GM23338 (cell line): Measurements from ENCODE around the gene WNK1. TPM values are rescaled to one million over a fixed set of nuclear protein-coding genes. Genes with fewer than 3 reads are reported as not detected.
A peak's percentile ranks its signal among the peaks of the same experiment; 100 is the strongest.

Experiments
- ATAC-seq: fragments of 200-7000 bp; cut with Tn5 transposase; 3 replicates; pipeline ENCODE4 v1.9.1; 2020
- DNase-seq: peaks from one replicate; pipeline ENCODE4 v3.0.0-alpha.2; 2015; ENCODE audit warnings: low spot score
- H2AFZ ChIP-seq: fragments of 200-600 bp; sonication (generic); 2 replicates; pipeline ENCODE4 v1.8.0; 2016; ENCODE audit warnings: antibody characterized with exemption, mild to moderate bottlenecking, moderate library complexity
- H3F3A ChIP-seq: fragments of 200-600 bp; sonication (generic); replicated peaks from 2 replicates; pipeline ENCODE4 v1.8.0; 2017; ENCODE audit warnings: antibody characterized with exemption, mixed run types, low read depth
- H3K27ac ChIP-seq: fragments of 200-600 bp; sonication (generic); 2 replicates; pipeline ENCODE4 v1.6.1; 2016; ENCODE audit warnings: low read depth
- H3K27me3 ChIP-seq: fragments of 200-600 bp; sonication (generic); 2 replicates; pipeline ENCODE4 v1.8.0; 2016; ENCODE audit warnings: mild to moderate bottlenecking, mixed run types, moderate library complexity; ENCODE audit not compliant: insufficient read depth
- H3K36me3 ChIP-seq: fragments of 200-600 bp; sonication (generic); 2 replicates; pipeline ENCODE4 v1.8.0; 2016; ENCODE audit warnings: mild to moderate bottlenecking; ENCODE audit not compliant: insufficient read depth
- H3K4me1 ChIP-seq: fragments of 200-600 bp; sonication (generic); 2 replicates; pipeline ENCODE4 v1.8.0; 2016; ENCODE audit warnings: mild to moderate bottlenecking, moderate library complexity; ENCODE audit not compliant: insufficient read depth
- H3K4me2 ChIP-seq: fragments of 200-600 bp; sonication (generic); 2 replicates; pipeline ENCODE4 v1.7.1; 2017; ENCODE audit warnings: mixed run types
- H3K4me3 ChIP-seq: fragments of 200-600 bp; sonication (generic); 2 replicates; pipeline ENCODE4 v1.6.1; 2016; ENCODE audit warnings: mixed run types
- H3K79me2 ChIP-seq: fragments of 200-600 bp; sonication (generic); replicated peaks from 2 replicates; pipeline ENCODE4 v1.8.0; 2017; ENCODE audit warnings: mild to moderate bottlenecking; ENCODE audit not compliant: insufficient read depth
- H3K9me2 ChIP-seq: fragments of 200-600 bp; sonication (generic); 2 replicates; pipeline ENCODE4 v1.8.0; 2017; ENCODE audit not compliant: insufficient read depth
- H4K20me1 ChIP-seq: fragments of 200-600 bp; sonication (generic); replicated peaks from 2 replicates; pipeline ENCODE4 v1.8.0; 2017; ENCODE audit warnings: mild to moderate bottlenecking; ENCODE audit not compliant: insufficient read depth
- H3K27ac Mint-ChIP-seq: 2 replicates; pipeline ENCODE4 v1.8.0; 2020; ENCODE audit warnings: inconsistent platforms, mild to moderate bottlenecking, moderate library complexity, mixed read lengths
- H3K27me3 Mint-ChIP-seq: 3 replicates; pipeline ENCODE4 v1.8.0; 2022; ENCODE audit warnings: low read depth, mild to moderate bottlenecking, moderate library complexity, mixed read lengths, inconsistent platforms; ENCODE audit not compliant: insufficient read depth, poor library complexity
- H3K36me3 Mint-ChIP-seq: 3 replicates; pipeline ENCODE4 v1.8.0; 2021; ENCODE audit warnings: low read depth, mild to moderate bottlenecking, inconsistent platforms, moderate library complexity, mixed read lengths
- H3K4me1 Mint-ChIP-seq: 3 replicates; pipeline ENCODE4 v1.8.0; 2020; ENCODE audit warnings: mild to moderate bottlenecking, inconsistent platforms, mixed read lengths
- H3K4me3 Mint-ChIP-seq: 3 replicates; pipeline ENCODE4 v1.8.0; 2021; ENCODE audit warnings: moderate library complexity, mild to moderate bottlenecking, inconsistent platforms, mixed read lengths
- H3K9me3 Mint-ChIP-seq: 3 replicates; pipeline ENCODE4 v1.8.0; 2020; ENCODE audit warnings: moderate library complexity, mild to moderate bottlenecking, inconsistent platforms, mixed read lengths
- CREB1 ChIP-seq: fragments of 250-450 bp; sonication (Bioruptor Pico); IDR thresholded peaks from 2 replicates; pipeline ENCODE4 v1.5.0; 2020; ENCODE audit warnings: low read depth, mild to moderate bottlenecking, moderate library complexity
- EZH2 ChIP-seq: fragments of 200-600 bp; sonication (generic); IDR thresholded peaks from one replicate; pipeline ENCODE4 v1.8.0; 2017; ENCODE audit warnings: antibody characterized with exemption, mild to moderate bottlenecking, low read depth; ENCODE audit not compliant: unreplicated experiment
- EZH2phosphoT487 ChIP-seq: fragments of 200-600 bp; sonication (generic); IDR thresholded peaks from one replicate; pipeline ENCODE4 v1.8.1; 2018; ENCODE audit warnings: antibody characterized with exemption; ENCODE audit not compliant: unreplicated experiment
- STAT1 ChIP-seq: IDR thresholded peaks from one replicate; pipeline ENCODE4 v1.6.1; 2016; ENCODE audit warnings: antibody characterized with exemption; ENCODE audit not compliant: unreplicated experiment
- ZNF114 ChIP-seq: fragments of 250-450 bp; sonication (Bioruptor Pico); IDR thresholded peaks from 2 replicates; pipeline ENCODE4 v1.5.0; 2020; ENCODE audit warnings: mild to moderate bottlenecking, moderate library complexity
- ZNF331 ChIP-seq: fragments of 250-450 bp; sonication (Bioruptor Pico); IDR thresholded peaks from 2 replicates; pipeline ENCODE4 v1.5.0; 2020; ENCODE audit warnings: low read depth, mild to moderate bottlenecking, moderate library complexity
- polyA plus RNA-seq: library from polyadenylated mRNA; unstranded; fragments of >200 nt; fragmentation: Nextera tagmentation; extraction: Ambion mirVana; gene quantifications from 2 replicates; pipeline ENCODE4 v1.2.1, GENCODE V29; 2016
- total RNA-seq: library from RNA; depleted of rRNA; stranded (reverse); fragments of >200 nt; shearing (Covaris generic); gene quantifications from 2 replicates; pipeline ENCODE4 v1.2.3, GENCODE V29; 2014
- TF ChIP-seq, protein P1 (sequence below): fragments of 250-450 bp; sonication (Bioruptor Pico); IDR thresholded peaks from 2 replicates; pipeline ENCODE4 v1.5.0; 2020; ENCODE audit warnings: mild to moderate bottlenecking, moderate library complexity
- TF ChIP-seq, protein P2 (sequence below), 2 experiments: fragments of 200-600 bp in 1 of 2; sonication (generic) in 1 of 2; conservative IDR thresholded peaks; 2 replicates each; pipeline versions ENCODE4 v1.5.1 to v1.6.1; 2016 to 2017; ENCODE audit warnings: antibody characterized with exemption in 2 of 2, low read depth in 2 of 2, mild to moderate bottlenecking in 2 of 2, moderate library complexity in 1 of 2
- TF ChIP-seq, protein P3 (sequence below): IDR thresholded peaks from one replicate; pipeline ENCODE4 v1.6.1; 2018; ENCODE audit warnings: antibody characterized with exemption; ENCODE audit not compliant: unreplicated experiment

WNK1 gene
- total and polyA plus RNA-seq, 2 experiments from 2014 or later = 86.8 to 114 TPM

DNA sequence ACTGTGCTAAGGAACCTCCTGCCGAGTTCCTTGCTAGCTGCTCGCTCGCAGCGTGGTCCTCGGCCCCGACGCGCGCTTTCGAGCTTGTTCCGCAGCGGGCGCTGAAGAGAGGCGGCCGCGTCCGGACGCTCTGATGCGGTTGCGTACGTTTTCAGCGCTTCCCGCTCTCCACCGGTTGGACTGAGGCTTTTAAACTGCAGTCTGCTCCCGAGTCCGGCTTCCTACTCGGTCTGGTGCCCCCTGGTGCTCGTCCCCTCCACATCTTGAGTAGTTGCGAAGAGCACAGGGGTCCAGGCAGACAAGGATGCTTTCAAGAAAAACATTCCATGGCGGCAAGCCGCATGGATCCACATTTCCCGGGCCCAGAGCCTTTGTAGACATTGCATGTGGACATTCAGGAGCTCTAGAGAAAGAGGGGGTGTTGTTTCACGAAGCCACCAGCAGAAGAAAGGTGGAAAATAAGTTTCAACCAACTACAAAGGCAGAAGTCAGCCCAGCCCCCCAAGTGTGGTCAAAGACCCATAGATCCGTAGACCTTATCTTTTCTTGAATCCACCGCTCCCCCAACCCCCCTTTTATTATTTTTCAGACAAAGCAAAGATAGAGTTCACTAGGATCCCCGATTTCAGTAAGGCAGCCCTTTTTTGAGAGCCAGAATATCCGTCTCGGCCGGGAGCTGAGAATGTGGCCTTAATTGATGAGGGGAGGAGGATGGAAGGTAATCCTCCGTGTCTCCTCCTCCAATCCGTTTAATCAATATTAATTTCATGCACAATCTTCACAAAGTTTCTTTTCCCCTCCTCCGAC lies 984 bp upstream of the WNK1 start (continued):
- TF ChIP-seq, protein P1, sequence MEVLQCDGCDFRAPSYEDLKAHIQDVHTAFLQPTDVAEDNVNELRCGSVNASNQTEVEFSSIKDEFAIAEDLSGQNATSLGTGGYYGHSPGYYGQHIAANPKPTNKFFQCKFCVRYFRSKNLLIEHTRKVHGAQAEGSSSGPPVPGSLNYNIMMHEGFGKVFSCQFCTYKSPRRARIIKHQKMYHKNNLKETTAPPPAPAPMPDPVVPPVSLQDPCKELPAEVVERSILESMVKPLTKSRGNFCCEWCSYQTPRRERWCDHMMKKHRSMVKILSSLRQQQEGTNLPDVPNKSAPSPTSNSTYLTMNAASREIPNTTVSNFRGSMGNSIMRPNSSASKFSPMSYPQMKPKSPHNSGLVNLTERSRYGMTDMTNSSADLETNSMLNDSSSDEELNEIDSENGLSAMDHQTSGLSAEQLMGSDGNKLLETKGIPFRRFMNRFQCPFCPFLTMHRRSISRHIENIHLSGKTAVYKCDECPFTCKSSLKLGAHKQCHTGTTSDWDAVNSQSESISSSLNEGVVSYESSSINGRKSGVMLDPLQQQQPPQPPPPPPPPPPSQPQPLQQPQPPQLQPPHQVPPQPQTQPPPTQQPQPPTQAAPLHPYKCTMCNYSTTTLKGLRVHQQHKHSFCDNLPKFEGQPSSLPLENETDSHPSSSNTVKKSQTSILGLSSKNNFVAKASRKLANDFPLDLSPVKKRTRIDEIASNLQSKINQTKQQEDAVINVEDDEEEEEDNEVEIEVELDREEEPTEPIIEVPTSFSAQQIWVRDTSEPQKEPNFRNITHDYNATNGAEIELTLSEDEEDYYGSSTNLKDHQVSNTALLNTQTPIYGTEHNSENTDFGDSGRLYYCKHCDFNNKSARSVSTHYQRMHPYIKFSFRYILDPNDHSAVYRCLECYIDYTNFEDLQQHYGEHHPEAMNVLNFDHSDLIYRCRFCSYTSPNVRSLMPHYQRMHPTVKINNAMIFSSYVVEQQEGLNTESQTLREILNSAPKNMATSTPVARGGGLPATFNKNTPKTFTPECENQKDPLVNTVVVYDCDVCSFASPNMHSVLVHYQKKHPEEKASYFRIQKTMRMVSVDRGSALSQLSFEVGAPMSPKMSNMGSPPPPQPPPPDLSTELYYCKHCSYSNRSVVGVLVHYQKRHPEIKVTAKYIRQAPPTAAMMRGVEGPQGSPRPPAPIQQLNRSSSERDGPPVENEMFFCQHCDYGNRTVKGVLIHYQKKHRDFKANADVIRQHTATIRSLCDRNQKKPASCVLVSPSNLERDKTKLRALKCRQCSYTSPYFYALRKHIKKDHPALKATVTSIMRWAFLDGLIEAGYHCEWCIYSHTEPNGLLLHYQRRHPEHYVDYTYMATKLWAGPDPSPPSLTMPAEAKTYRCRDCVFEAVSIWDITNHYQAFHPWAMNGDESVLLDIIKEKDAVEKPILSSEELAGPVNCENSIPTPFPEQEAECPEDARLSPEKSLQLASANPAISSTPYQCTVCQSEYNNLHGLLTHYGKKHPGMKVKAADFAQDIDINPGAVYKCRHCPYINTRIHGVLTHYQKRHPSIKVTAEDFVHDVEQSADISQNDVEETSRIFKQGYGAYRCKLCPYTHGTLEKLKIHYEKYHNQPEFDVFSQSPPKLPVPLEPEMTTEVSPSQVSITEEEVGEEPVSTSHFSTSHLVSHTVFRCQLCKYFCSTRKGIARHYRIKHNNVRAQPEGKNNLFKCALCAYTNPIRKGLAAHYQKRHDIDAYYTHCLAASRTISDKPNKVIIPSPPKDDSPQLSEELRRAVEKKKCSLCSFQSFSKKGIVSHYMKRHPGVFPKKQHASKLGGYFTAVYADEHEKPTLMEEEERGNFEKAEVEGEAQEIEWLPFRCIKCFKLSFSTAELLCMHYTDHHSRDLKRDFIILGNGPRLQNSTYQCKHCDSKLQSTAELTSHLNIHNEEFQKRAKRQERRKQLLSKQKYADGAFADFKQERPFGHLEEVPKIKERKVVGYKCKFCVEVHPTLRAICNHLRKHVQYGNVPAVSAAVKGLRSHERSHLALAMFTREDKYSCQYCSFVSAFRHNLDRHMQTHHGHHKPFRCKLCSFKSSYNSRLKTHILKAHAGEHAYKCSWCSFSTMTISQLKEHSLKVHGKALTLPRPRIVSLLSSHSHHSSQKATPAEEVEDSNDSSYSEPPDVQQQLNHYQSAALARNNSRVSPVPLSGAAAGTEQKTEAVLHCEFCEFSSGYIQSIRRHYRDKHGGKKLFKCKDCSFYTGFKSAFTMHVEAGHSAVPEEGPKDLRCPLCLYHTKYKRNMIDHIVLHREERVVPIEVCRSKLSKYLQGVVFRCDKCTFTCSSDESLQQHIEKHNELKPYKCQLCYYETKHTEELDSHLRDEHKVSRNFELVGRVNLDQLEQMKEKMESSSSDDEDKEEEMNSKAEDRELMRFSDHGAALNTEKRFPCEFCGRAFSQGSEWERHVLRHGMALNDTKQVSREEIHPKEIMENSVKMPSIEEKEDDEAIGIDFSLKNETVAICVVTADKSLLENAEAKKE = no peak
- TF ChIP-seq CREB1 (CRISPR knock-in tag) = peak; percentile 68

DNA sequence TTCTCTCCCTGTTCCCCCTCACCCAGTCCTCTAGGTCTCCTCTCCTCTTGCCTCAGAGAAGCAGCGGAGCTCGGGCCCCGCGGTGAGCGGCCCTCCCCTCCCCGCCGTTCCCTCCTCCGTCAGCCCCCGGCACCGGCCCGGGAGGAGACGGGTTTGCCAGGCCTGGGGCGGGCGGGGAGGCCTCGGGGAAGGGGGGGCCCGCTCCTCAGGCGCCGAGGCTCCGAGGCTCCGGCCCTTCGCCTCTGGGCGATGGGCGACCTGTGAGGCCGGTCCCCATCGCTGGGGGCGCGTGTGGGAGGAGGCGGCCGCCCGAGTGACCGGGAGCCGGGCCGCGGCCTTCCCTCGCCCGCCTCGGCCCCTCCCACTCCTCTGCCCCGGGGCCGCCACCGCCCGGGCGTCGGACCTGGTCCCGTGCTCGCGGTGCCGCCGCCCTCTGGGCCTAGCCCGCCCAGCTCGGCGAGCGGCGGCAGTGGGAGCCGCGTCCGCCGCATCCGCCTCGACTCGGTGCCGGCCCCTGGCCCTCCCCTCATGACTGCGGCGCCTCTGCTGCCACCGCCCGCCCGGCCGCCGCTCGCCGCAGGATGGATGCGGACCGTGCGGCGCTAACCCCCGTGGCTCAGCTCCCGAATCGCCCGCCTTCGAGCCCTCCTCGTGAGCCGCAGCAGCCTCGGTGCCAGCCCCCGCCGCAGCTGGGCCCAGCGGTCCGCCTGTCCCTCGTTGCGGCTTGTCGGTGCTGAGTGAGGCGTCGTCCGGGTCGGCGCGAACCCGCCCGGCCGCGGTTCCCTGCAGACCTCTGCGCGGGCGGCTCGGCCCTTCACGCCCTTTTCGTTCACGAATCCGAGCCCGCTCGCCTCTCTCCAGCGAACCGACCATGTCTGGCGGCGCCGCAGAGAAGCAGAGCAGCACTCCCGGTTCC lies 574 bp downstream of the WNK1 start:
- Mint-ChIP-seq H3K9me3 (no peaks in the 10 kb centered on the region), H3K27ac (no peak overlapping the region), H3K4me1 (peaks cover 23% of the 10 kb centered on the region), H3K27me3 (no peaks in the 10 kb centered on the region), H3K4me3 (peak overlapping the region; percentile 91), H3K36me3 (peaks cover 20% of the 10 kb centered on the region)
- Histone ChIP-seq H3K27me3 (no peaks in the 10 kb centered on the region), H3K27ac (no peak overlapping the region), H3F3A (no peaks in the 10 kb centered on the region), H3K79me2 (peaks cover 43% of the 10 kb centered on the region), H2AFZ (no peak overlapping the region), H4K20me1 (peaks cover 31% of the 10 kb centered on the region), H3K4me1 (peaks cover 27% of the 10 kb centered on the region), H3K9me2 (no peaks in the 10 kb centered on the region), H3K4me2 (peak overlapping the region; percentile 93), H3K36me3 (no peaks in the 10 kb centered on the region), H3K4me3 (peak overlapping the region; percentile 78)
- DNase-seq = peak; percentile 66
- peak; percentile 37 for ATAC-seq
- TF ChIP-seq, protein P2, sequence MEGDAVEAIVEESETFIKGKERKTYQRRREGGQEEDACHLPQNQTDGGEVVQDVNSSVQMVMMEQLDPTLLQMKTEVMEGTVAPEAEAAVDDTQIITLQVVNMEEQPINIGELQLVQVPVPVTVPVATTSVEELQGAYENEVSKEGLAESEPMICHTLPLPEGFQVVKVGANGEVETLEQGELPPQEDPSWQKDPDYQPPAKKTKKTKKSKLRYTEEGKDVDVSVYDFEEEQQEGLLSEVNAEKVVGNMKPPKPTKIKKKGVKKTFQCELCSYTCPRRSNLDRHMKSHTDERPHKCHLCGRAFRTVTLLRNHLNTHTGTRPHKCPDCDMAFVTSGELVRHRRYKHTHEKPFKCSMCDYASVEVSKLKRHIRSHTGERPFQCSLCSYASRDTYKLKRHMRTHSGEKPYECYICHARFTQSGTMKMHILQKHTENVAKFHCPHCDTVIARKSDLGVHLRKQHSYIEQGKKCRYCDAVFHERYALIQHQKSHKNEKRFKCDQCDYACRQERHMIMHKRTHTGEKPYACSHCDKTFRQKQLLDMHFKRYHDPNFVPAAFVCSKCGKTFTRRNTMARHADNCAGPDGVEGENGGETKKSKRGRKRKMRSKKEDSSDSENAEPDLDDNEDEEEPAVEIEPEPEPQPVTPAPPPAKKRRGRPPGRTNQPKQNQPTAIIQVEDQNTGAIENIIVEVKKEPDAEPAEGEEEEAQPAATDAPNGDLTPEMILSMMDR (conservative IDR thresholded peaks at IDR 0.05; ENCODE audit: low read depth in 2 of 2) = no peak
- TF ChIP-seq ZNF114 (CRISPR knock-in tag) = no peak
- no peak for TF ChIP-seq CREB1 (CRISPR knock-in tag)
- TF ChIP-seq, protein P3, sequence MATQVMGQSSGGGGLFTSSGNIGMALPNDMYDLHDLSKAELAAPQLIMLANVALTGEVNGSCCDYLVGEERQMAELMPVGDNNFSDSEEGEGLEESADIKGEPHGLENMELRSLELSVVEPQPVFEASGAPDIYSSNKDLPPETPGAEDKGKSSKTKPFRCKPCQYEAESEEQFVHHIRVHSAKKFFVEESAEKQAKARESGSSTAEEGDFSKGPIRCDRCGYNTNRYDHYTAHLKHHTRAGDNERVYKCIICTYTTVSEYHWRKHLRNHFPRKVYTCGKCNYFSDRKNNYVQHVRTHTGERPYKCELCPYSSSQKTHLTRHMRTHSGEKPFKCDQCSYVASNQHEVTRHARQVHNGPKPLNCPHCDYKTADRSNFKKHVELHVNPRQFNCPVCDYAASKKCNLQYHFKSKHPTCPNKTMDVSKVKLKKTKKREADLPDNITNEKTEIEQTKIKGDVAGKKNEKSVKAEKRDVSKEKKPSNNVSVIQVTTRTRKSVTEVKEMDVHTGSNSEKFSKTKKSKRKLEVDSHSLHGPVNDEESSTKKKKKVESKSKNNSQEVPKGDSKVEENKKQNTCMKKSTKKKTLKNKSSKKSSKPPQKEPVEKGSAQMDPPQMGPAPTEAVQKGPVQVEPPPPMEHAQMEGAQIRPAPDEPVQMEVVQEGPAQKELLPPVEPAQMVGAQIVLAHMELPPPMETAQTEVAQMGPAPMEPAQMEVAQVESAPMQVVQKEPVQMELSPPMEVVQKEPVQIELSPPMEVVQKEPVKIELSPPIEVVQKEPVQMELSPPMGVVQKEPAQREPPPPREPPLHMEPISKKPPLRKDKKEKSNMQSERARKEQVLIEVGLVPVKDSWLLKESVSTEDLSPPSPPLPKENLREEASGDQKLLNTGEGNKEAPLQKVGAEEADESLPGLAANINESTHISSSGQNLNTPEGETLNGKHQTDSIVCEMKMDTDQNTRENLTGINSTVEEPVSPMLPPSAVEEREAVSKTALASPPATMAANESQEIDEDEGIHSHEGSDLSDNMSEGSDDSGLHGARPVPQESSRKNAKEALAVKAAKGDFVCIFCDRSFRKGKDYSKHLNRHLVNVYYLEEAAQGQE = no peak
- TF ChIP-seq EZH2 = no peak
- no peak for TF ChIP-seq EZH2phosphoT487
- no peak for TF ChIP-seq STAT1
- no peak for TF ChIP-seq ZNF331 (CRISPR knock-in tag)
